Measurements from ENCODE around the gene CYREN.
A peak's percentile ranks its signal among the peaks of the same experiment; 100 is the strongest.

CYREN gene

GRCh38 chr7:135208102-135208793 lies 37.7 kb upstream of the CYREN start:
- Histone ChIP-seq H3K9me2 (replicated peaks; ENCODE audit: low read depth, low read length) (no peaks in the 10 kb centered on the region), H4K20me1 (ENCODE audit: insufficient read depth, low read length, poor library complexity, severe bottlenecking) (no peaks in the 10 kb centered on the region), H3K4me3 (ENCODE audit: low read length, poor library complexity, severe bottlenecking) (peak overlapping the region; percentile 26), H3K4me2 (ENCODE audit: low read depth, low read length, poor library complexity, severe bottlenecking) (peak overlapping the region; percentile 92), H2AFZ (ENCODE audit: low read length) (no peak overlapping the region), H3K27me3 (ENCODE audit: insufficient read depth, low read length, poor library complexity, severe bottlenecking) (no peaks in the 10 kb centered on the region), H3F3A (ENCODE audit: low read depth) (no peaks in the 10 kb centered on the region), H3K4me1 (ENCODE audit: insufficient read depth, low read length, poor library complexity, severe bottlenecking) (peaks cover 32% of the 10 kb centered on the region), H3K9ac (ENCODE audit: low read depth, low read length, poor library complexity, severe bottlenecking) (peak overlapping the region; percentile 51), H3K79me2 (ENCODE audit: insufficient read depth, low read length) (peaks cover 4% of the 10 kb centered on the region; the same call in 1 of the 2 replicates), H3K36me3 (ENCODE audit: insufficient read depth, low read length) (no peaks in the 10 kb centered on the region), H3K9me3 (ENCODE audit: insufficient read depth, low read depth, low read length) (no peaks in the 10 kb centered on the region)
- TF ChIP-seq EZH2phosphoT487 (IDR thresholded peaks at IDR 0.05; ENCODE audit: borderline replicate concordance) (no peak), CTCF (conservative IDR thresholded peaks at IDR 0.05; ENCODE audit: low read length) (no peak)

DNA sequence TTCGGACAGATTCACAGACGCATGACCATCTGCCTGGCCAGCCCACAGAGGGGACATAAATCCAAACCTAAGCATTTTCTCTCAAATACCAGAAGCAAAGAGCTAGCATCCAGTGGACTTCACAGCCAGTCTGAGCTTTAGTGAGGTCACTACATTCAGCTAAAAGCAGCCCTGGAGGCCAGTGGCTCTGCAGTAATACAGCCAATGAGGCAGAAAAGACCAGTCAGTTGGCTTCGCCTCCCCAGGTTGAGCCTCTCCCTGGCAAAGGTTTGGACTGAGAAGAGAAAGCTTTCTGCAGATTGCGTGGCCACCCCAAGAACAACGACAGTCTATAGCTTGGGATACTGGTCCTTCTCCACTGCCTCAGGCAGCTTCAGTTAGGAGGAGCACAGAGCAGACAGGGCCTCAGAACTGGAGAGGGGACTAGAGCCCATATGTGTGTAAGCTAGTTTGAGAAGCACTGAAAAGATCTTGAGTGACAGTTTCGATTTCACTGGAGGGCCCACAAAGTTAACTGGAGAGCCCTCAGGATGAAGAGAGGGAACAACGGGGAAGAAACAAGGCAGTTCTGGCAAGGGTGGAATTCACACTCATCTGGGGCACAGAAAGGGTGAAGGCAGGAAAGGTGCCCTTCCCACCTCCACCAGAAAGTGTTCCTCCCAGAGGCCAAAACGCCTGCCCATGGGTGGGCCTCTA lies 37.0 kb upstream of the CYREN start:
- H3K9me3 ChIP-seq (ENCODE audit: insufficient read depth, low read depth, low read length): no peaks in the 10 kb centered on the region
- H3K4me1 ChIP-seq (ENCODE audit: insufficient read depth, low read length, poor library complexity, severe bottlenecking): peaks cover 33% of the 10 kb centered on the region
- H3K79me2 ChIP-seq (ENCODE audit: insufficient read depth, low read length): peaks cover 4% of the 10 kb centered on the region; the same call in 1 of the 2 replicates
- H3K9me2 ChIP-seq (replicated peaks; ENCODE audit: low read depth, low read length): no peaks in the 10 kb centered on the region
- no peaks in the 10 kb centered on the region for H3K27me3 ChIP-seq (ENCODE audit: insufficient read depth, low read length, poor library complexity, severe bottlenecking)
- peak overlapping the region; percentile 51 for H3K9ac ChIP-seq (ENCODE audit: low read depth, low read length, poor library complexity, severe bottlenecking)
- H3K36me3 ChIP-seq (ENCODE audit: insufficient read depth, low read length): no peaks in the 10 kb centered on the region
- H4K20me1 ChIP-seq (ENCODE audit: insufficient read depth, low read length, poor library complexity, severe bottlenecking): no peaks in the 10 kb centered on the region
- no peaks in the 10 kb centered on the region for H3F3A ChIP-seq (ENCODE audit: low read depth)
- no peak overlapping the region for H3K4me3 ChIP-seq (ENCODE audit: low read length, poor library complexity, severe bottlenecking)
- H2AFZ ChIP-seq (ENCODE audit: low read length): no peak overlapping the region
- no peak for TF ChIP-seq EZH2phosphoT487 (IDR thresholded peaks at IDR 0.05; ENCODE audit: borderline replicate concordance)
- no peak for TF ChIP-seq CTCF (conservative IDR thresholded peaks at IDR 0.05; ENCODE audit: low read length)
- peak overlapping the region; percentile 92 for H3K4me2 ChIP-seq (ENCODE audit: low read depth, low read length, poor library complexity, severe bottlenecking)

DNA sequence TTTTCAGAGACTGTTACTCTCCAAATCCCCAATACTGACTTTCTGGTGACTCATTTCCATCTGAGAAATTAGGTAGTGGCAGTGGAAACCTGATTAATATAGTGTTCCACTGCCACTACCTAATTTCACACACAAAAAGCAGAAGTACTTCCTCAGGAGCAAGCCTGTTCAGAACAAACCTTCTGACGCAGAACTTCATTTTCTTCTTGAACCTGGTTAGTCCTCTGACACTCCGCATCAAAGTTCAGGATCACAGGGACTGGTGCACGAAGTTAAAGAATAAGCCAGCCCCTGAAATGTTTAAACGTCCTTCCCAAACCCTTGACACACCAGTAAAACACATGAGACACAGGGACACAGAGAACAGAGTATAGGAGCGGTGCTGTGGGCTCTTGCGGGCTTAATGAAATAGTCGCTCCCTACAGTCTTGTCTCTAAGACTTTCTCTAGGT lies 36.5 kb upstream of the CYREN start:
- H3K4me2 ChIP-seq (ENCODE audit: low read depth, low read length, poor library complexity, severe bottlenecking): no peak overlapping the region
- no peaks in the 10 kb centered on the region for H4K20me1 ChIP-seq (ENCODE audit: insufficient read depth, low read length, poor library complexity, severe bottlenecking)
- peaks cover 4% of the 10 kb centered on the region; the same call in 1 of the 2 replicates for H3K79me2 ChIP-seq (ENCODE audit: insufficient read depth, low read length)
- H3K36me3 ChIP-seq (ENCODE audit: insufficient read depth, low read length): no peaks in the 10 kb centered on the region
- no peaks in the 10 kb centered on the region for H3K9me2 ChIP-seq (replicated peaks; ENCODE audit: low read depth, low read length)
- H3K9ac ChIP-seq (ENCODE audit: low read depth, low read length, poor library complexity, severe bottlenecking): peak overlapping the region; percentile 51
- no peaks in the 10 kb centered on the region for H3F3A ChIP-seq (ENCODE audit: low read depth)
- TF ChIP-seq EZH2phosphoT487 (IDR thresholded peaks at IDR 0.05; ENCODE audit: borderline replicate concordance) (no peak), CTCF (conservative IDR thresholded peaks at IDR 0.05; ENCODE audit: low read length) (no peak)
- no peaks in the 10 kb centered on the region for H3K27me3 ChIP-seq (ENCODE audit: insufficient read depth, low read length, poor library complexity, severe bottlenecking)
- no peaks in the 10 kb centered on the region for H3K9me3 ChIP-seq (ENCODE audit: insufficient read depth, low read depth, low read length)
- H2AFZ ChIP-seq (ENCODE audit: low read length): no peak overlapping the region
- H3K4me3 ChIP-seq (ENCODE audit: low read length, poor library complexity, severe bottlenecking): no peak overlapping the region
- H3K4me1 ChIP-seq (ENCODE audit: insufficient read depth, low read length, poor library complexity, severe bottlenecking): peaks cover 32% of the 10 kb centered on the region
